SU-DHL-6 (cell line): ENCODE measurements around the gene FRAT1.
"Not testable (repeated sequence)": the region's sequence is repeated elsewhere in the genome, so short reads cannot be mapped to it uniquely, and the experiment has no call there.

Experiments
- H2AFZ ChIP-seq: fragments of 200-600 bp; sonication (generic); 2 replicates; pipeline ENCODE4 v1.6.1; 2014; ENCODE audit warnings: low read depth, mild to moderate bottlenecking, moderate library complexity, mixed read lengths, antibody characterized with exemption, low read length; ENCODE audit not compliant: severe bottlenecking
- H3F3A ChIP-seq: fragments of 200-600 bp; shearing (Covaris generic); 2 replicates; pipeline ENCODE4 v1.6.0; 2016; ENCODE audit warnings: antibody characterized with exemption, mild to moderate bottlenecking; ENCODE audit not compliant: insufficient read depth
- H3K27ac ChIP-seq: fragments of 200-600 bp; sonication (generic); 2 replicates; pipeline ENCODE4 v1.5.1; 2016; ENCODE audit warnings: low read depth, mild to moderate bottlenecking, low read length, moderate library complexity, mixed read lengths
- H3K27me3 ChIP-seq: fragments of 200-600 bp; sonication (generic), shearing (Covaris generic); 2 replicates; pipeline ENCODE4 v1.6.0; 2014; ENCODE audit warnings: mild to moderate bottlenecking, low read length
- H3K36me3 ChIP-seq: fragments of 200-600 bp; sonication (generic); 2 replicates; pipeline ENCODE4 v1.6.1; 2014; ENCODE audit warnings: mild to moderate bottlenecking, low read length, mixed read lengths
- H3K4me2 ChIP-seq: fragments of 300-600, 200-600 bp; shearing (Covaris generic), sonication (generic); 2 replicates; pipeline ENCODE4 v1.6.0; 2014; ENCODE audit warnings: low read length, low read depth, mild to moderate bottlenecking; ENCODE audit not compliant: poor library complexity, severe bottlenecking
- H3K4me3 ChIP-seq: fragments of 200-600 bp; sonication (generic); 2 replicates; pipeline ENCODE4 v1.5.1; 2014; ENCODE audit warnings: antibody characterized with exemption, low read length, mild to moderate bottlenecking, mixed read lengths; ENCODE audit not compliant: insufficient read depth, poor library complexity, severe bottlenecking
- H3K79me2 ChIP-seq: fragments of 200-600 bp; sonication (generic); 2 replicates; pipeline ENCODE4 v1.6.1; 2014; ENCODE audit warnings: mild to moderate bottlenecking, low read length, moderate library complexity; ENCODE audit not compliant: insufficient read depth
- H3K9ac ChIP-seq: fragments of 200-600 bp; sonication (generic); 2 replicates; pipeline ENCODE4 v1.7.0; 2014; ENCODE audit warnings: mild to moderate bottlenecking, low read length
- H3K9me2 ChIP-seq: fragments of 200-600 bp; sonication (generic); replicated peaks from 2 replicates; pipeline ENCODE4 v1.6.1; 2014; ENCODE audit warnings: low read length; ENCODE audit not compliant: insufficient read depth
- H3K9me3 ChIP-seq: fragments of 200-600 bp; sonication (generic); 2 replicates; pipeline ENCODE4 v1.6.1; 2014; ENCODE audit warnings: low read length, mixed read lengths; ENCODE audit not compliant: insufficient read depth
- H4K20me1 ChIP-seq: fragments of 200-600 bp; sonication (generic); 2 replicates; pipeline ENCODE4 v1.6.1; 2014; ENCODE audit warnings: low read depth, mild to moderate bottlenecking, antibody characterized with exemption, low read length, moderate library complexity, mixed read lengths
- EZH2phosphoT487 ChIP-seq: fragments of 200-600 bp; sonication (generic), shearing (Covaris generic); conservative IDR thresholded peaks from 2 replicates; pipeline ENCODE4 v1.6.1; 2018; ENCODE audit warnings: mild to moderate bottlenecking, antibody characterized with exemption, low read length, moderate library complexity, mixed read lengths
- TF ChIP-seq, protein P1 (sequence below): fragments of 200-600 bp; sonication (generic); IDR thresholded peaks from one replicate; pipeline ENCODE4 v1.5.1; 2017; ENCODE audit warnings: antibody characterized with exemption, mild to moderate bottlenecking, low read length, moderate library complexity; ENCODE audit not compliant: insufficient read depth, poor library complexity, severe bottlenecking

The FRAT1 gene

DNA sequence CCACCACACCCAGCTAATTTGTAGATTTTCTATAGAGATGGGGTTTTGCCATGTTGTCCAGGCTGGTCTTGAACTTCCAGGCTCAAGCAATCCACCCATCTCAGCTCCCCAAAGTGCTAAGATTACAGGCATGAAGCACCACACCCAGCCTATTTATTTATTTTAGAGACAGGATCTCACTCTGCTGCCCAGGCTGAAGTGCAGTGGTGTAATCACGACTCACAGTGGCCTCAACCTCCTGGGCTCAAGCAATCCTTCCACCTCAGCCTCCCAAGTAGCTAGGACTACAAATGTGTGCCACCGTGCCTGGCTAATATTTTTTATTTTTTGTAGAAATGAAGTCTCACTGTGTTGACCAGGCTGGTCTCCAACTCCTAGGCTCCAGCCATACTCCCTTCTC is 22.3 kb downstream of the FRAT1 start:
- no peaks in the 10 kb centered on the region for H3K36me3 ChIP-seq

DNA sequence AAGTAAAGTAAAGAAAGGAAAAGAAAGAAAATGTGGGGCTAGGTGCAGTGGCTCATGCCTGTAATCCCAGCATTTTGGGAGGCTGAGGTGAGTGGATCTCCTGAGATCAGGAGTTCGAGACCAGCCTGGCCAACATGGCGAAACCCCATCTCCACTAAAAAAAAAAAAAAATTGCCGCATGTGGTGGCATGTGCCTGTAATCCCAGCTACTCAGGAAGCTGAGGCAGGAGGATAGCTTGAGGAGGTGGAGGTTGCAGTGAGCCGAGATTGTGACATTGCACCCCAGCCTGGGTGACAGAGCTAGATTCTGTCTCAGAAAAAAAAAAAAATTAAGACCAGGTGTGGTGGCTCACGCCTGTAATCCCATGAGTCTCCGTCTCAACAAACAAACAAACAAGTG is 24.6 kb downstream of the FRAT1 start:
- H3K36me3 ChIP-seq, H3K4me2 ChIP-seq, H3F3A ChIP-seq, H3K27ac ChIP-seq, H3K27me3 ChIP-seq, H3K9ac ChIP-seq, H3K9me2 ChIP-seq, H3K79me2 ChIP-seq, H3K9me3 ChIP-seq, H3K4me3 ChIP-seq, H2AFZ ChIP-seq, H4K20me1 ChIP-seq: not testable (repeated sequence)

More for the DNA sequence above, 22.3 kb downstream of the FRAT1 start:
- H3K4me3 ChIP-seq, result no peak overlapping the region
- no peak overlapping the region for H3K4me2 ChIP-seq
- H4K20me1 ChIP-seq, result no peaks in the 10 kb centered on the region
- no peaks in the 10 kb centered on the region for H3K9me3 ChIP-seq
- no peaks in the 10 kb centered on the region for H3K79me2 ChIP-seq
- H3K27ac ChIP-seq, result no peak overlapping the region
- H3F3A ChIP-seq, result peaks cover 5% of the 10 kb centered on the region; the same call in 1 of the 2 replicates
- no peak overlapping the region for H2AFZ ChIP-seq
- no peak overlapping the region for H3K9ac ChIP-seq
- TF ChIP-seq, protein P1, sequence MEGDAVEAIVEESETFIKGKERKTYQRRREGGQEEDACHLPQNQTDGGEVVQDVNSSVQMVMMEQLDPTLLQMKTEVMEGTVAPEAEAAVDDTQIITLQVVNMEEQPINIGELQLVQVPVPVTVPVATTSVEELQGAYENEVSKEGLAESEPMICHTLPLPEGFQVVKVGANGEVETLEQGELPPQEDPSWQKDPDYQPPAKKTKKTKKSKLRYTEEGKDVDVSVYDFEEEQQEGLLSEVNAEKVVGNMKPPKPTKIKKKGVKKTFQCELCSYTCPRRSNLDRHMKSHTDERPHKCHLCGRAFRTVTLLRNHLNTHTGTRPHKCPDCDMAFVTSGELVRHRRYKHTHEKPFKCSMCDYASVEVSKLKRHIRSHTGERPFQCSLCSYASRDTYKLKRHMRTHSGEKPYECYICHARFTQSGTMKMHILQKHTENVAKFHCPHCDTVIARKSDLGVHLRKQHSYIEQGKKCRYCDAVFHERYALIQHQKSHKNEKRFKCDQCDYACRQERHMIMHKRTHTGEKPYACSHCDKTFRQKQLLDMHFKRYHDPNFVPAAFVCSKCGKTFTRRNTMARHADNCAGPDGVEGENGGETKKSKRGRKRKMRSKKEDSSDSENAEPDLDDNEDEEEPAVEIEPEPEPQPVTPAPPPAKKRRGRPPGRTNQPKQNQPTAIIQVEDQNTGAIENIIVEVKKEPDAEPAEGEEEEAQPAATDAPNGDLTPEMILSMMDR, result no peak
- no peak for TF ChIP-seq EZH2phosphoT487
- H3K27me3 ChIP-seq, result no peaks in the 10 kb centered on the region
- no peaks in the 10 kb centered on the region for H3K9me2 ChIP-seq

DNA sequence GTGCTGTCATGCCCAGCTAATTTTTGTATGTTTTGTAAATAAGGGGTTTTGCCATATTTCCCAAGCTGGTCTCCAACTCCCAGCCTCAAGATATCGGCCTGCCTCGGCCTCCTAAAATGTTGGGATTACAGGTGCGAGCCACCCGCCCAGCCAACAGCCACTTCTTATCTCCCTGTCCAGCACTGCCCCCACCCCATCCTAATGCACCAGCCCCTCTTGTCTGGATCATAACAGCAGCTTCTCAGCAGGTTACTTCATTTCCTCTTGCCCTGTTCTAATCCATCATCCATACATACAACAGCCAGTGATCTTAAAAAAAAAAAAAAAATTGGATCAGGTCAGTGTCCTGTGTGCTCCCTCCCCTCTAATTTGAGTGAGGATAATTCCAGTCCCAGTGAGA is 28.2 kb downstream of the FRAT1 start:
- Histone ChIP-seq H2AFZ (no peak overlapping the region), H3K27ac (no peak overlapping the region), H3K4me2 (no peak overlapping the region), H3K9me2 (no peaks in the 10 kb centered on the region), H3K9ac (no peak overlapping the region), H3K4me3 (no peak overlapping the region), H4K20me1 (no peaks in the 10 kb centered on the region), H3K79me2 (no peaks in the 10 kb centered on the region), H3K36me3 (no peaks in the 10 kb centered on the region), H3F3A (no peaks in the 10 kb centered on the region), H3K9me3 (no peaks in the 10 kb centered on the region), H3K27me3 (no peaks in the 10 kb centered on the region)
- TF ChIP-seq EZH2phosphoT487, result no peak
- TF ChIP-seq, protein P1, result no peak

DNA sequence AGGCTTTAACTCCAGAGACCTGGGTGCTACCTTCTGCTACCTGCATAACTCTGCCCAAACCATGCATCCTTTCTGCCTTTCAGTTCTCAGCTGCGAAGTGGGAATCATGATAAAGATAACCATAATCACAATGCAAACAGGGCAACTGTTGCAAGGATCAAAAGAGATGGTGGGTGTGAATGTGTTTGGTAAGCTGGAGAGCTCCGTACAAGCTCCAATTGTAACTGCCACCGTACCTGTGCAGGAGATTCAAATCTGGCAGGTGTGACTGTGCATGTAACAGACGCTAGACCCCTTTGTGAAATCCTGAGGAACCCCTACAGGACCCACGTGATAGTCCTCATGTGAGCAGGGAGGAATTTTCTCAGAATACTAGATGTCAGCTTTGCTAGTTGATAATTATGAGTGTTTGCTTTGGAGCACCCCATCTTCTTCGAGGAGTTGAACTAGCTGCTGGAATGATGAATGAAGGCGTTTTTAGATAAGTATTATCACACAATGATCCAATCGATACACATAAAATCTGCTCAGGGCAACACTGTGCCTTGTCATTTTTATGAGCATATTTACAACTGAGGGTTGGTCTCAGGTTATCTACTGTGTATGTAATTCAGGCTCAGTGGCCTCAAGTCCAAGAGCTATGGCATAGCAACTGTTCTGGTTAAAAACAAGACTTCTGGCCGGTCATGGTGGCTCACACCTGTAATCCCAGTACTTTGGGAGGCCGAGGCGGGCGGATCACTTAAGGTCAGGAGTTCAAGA is 30.9 kb downstream of the FRAT1 start:
- H3K9me3 ChIP-seq, result no peaks in the 10 kb centered on the region
- no peaks in the 10 kb centered on the region for H3K79me2 ChIP-seq
- H3K27ac ChIP-seq, result no peak overlapping the region
- no peaks in the 10 kb centered on the region for H3K27me3 ChIP-seq
- no peaks in the 10 kb centered on the region for H3K36me3 ChIP-seq
- H3F3A ChIP-seq, result no peaks in the 10 kb centered on the region
- H3K4me2 ChIP-seq, result no peak overlapping the region
- H3K9ac ChIP-seq, result no peak overlapping the region
- TF ChIP-seq, protein P1, result no peak
- TF ChIP-seq EZH2phosphoT487, result no peak
- no peak overlapping the region for H3K4me3 ChIP-seq
- no peak overlapping the region for H2AFZ ChIP-seq
- H3K9me2 ChIP-seq, result no peaks in the 10 kb centered on the region
- no peaks in the 10 kb centered on the region for H4K20me1 ChIP-seq
